ENCODE results near the gene TNS1.

DNA sequence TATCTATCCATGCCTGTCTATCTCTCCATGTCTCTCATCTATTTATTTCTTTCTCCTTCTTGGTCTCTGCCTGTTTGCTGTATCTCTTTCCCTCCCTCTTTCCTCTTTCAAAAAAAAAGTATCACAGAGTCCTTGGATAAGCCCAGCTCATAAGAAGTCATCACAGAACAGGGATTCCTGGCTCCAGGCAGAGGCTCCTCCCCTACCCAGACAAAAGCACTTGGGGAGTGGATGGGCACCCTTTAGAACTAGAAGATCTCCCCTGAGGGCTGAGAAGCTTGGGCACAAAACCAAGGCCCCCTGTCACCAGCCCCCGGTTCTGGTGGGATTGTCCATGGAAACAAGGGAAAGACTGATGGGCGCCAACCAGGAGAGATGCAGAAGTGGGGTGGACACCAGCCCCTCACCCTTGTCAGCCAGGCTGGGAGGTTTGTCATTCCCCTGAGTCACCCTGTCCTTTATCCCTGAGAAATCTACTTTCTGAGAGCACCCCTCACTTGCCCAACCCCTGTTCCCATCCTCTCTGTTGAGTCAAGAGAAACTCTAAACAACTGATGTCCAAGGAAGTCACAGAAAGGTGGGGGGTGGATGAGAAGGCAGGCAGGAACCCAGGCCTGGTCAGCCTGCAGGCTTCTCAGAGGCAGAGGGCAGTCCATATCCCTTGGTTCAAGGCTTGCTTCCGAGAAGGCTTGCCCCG is 127.1 kb downstream of the TNS1 start:
- TF ChIP-seq, protein P1, sequence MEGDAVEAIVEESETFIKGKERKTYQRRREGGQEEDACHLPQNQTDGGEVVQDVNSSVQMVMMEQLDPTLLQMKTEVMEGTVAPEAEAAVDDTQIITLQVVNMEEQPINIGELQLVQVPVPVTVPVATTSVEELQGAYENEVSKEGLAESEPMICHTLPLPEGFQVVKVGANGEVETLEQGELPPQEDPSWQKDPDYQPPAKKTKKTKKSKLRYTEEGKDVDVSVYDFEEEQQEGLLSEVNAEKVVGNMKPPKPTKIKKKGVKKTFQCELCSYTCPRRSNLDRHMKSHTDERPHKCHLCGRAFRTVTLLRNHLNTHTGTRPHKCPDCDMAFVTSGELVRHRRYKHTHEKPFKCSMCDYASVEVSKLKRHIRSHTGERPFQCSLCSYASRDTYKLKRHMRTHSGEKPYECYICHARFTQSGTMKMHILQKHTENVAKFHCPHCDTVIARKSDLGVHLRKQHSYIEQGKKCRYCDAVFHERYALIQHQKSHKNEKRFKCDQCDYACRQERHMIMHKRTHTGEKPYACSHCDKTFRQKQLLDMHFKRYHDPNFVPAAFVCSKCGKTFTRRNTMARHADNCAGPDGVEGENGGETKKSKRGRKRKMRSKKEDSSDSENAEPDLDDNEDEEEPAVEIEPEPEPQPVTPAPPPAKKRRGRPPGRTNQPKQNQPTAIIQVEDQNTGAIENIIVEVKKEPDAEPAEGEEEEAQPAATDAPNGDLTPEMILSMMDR (IDR thresholded peaks at IDR 0.05; ENCODE audit: low read length) = no peak
- TF ChIP-seq EZH2 (optimal IDR thresholded peaks at IDR 0.05; ENCODE audit: low read depth, low read length) (no peak), EZH2phosphoT487 (IDR thresholded peaks at IDR 0.05; ENCODE audit: low read length) (no peak)

Measured in MM.1S (cell line).